Gastroesophageal sphincter (tissue), 3 donors: ENCODE measurements around the gene CYFIP1.

Experiments
- CTCF ChIP-seq, 4 experiments: fragments of 200-600 bp in 2 of 4; fragments of 450-650 bp in 2 of 4; sonication (generic) in 1 of 4; IDR thresholded peaks; one replicate each; pipeline ENCODE4 v1.5.1; 2017 to 2019; ENCODE audit warnings: antibody characterized with exemption in 4 of 4, mild to moderate bottlenecking in 2 of 4, moderate library complexity in 2 of 4
- EP300 ChIP-seq: sonication (generic); formaldehyde crosslinking; IDR thresholded peaks from one replicate; pipeline ENCODE4 v1.6.1; 2017; ENCODE audit warnings: antibody characterized with exemption, mild to moderate bottlenecking

GRCh38 chr15:22916606-22917350 lies 63.4 kb downstream of the CYFIP1 start:
- no peak for TF ChIP-seq CTCF (IDR thresholded peaks at IDR 0.05)
- no peak for TF ChIP-seq EP300
